Small intestine (tissue), 7 donors: ENCODE results near the gene NAT8L. TPM values are rescaled to one million over a fixed set of nuclear protein-coding genes. Genes with fewer than 3 reads are reported as not detected.

Experiments used
- DNase-seq, 2 donors: peaks; one replicate each; pipeline versions ENCODE4 v3.0.0 to v3.0.0-alpha.2; 2013
- FAIRE-seq: peaks from 2 replicates; lab custom pipeline; 2012; peaks lifted over from hg19 to GRCh38; lab: Jason Lieb, UNC
- H3K27ac ChIP-seq, 3 donors: one replicate each; pipeline ENCODE4 v1.5.1; 2013; ENCODE audit warnings: low read length in 2 of 3, mild to moderate bottlenecking in 2 of 3, control low read depth in 1 of 3, inconsistent platforms in 1 of 3, low read depth in 1 of 3, moderate library complexity in 1 of 3
- H3K27me3 ChIP-seq, 3 donors: one replicate each; pipeline ENCODE4 v1.6.1; 2013; ENCODE audit warnings: low read length in 3 of 3, inconsistent platforms in 1 of 3; ENCODE audit not compliant: control insufficient read depth in 3 of 3, insufficient read depth in 3 of 3
- H3K36me3 ChIP-seq, 3 donors: one replicate each; pipeline ENCODE4 v1.6.1; 2013; ENCODE audit warnings: low read length in 3 of 3, inconsistent platforms in 1 of 3, low read depth in 1 of 3, mild to moderate bottlenecking in 1 of 3, moderate library complexity in 1 of 3; ENCODE audit not compliant: control insufficient read depth in 3 of 3, insufficient read depth in 2 of 3
- H3K4me1 ChIP-seq, 3 donors: one replicate each; pipeline ENCODE4 v1.6.1; 2013; ENCODE audit warnings: low read length in 2 of 3, inconsistent platforms in 1 of 3, low read depth in 1 of 3, mild to moderate bottlenecking in 1 of 3, moderate library complexity in 1 of 3; ENCODE audit not compliant: control insufficient read depth in 3 of 3, insufficient read depth in 2 of 3
- H3K4me3 ChIP-seq, 3 donors: one replicate each; pipeline ENCODE4 v1.5.1; 2013; ENCODE audit warnings: low read length in 3 of 3, control low read depth in 1 of 3, inconsistent platforms in 1 of 3, low read depth in 1 of 3, mild to moderate bottlenecking in 1 of 3, moderate library complexity in 1 of 3
- H3K9me3 ChIP-seq, 2 donors: one replicate each; pipeline ENCODE4 v1.6.1; 2013; ENCODE audit warnings: low read depth in 1 of 2, low read length in 1 of 2; ENCODE audit not compliant: control insufficient read depth in 2 of 2, insufficient read depth in 1 of 2
- WGBS, 3 donors: extraction: QIAGEN DNeasy Blood & Tissue Kit; methylation state at CpG; one replicate each; pipeline ENCODE4 v1.1.7; 2013; 5-methylcytosine and 5-hydroxymethylcytosine counted together
- polyA plus RNA-seq, 4 donors: library from polyadenylated mRNA; stranded (reverse) in 3 of 4; unstranded in 1 of 4; fragments of 200-250 nt in 3 of 4; fragments of 120-200 nt in 1 of 4; gene quantifications; one replicate each; pipeline versions ENCODE4 v1.2.1 to v1.2.3, GENCODE V29; 2013
- donor health status: healthy with polysubstance abuse.
- donor health status: control.
- donor health status: control.
- donor health status: Bipolar disorder and iron deficiency.
- donor health status: healthy.

NAT8L gene
- polyA plus RNA-seq, 4 donors, result under 0.01 to 1.8 (median 0.31) TPM; not detected in 1

- Histone ChIP-seq H3K27me3 (peaks cover 0 to 3% (median 0%) of the 10 kb centered on the region in 3 donors), H3K27ac (no peak overlapping the region), H3K9me3 (no peaks in the 10 kb centered on the region), H3K36me3 (no peaks in the 10 kb centered on the region), H3K4me1 (peaks cover 0 to 10% (median 0%) of the 10 kb centered on the region in 3 donors), H3K4me3 (no peak overlapping the region)
- no peak for DNase-seq
- FAIRE-seq, result no peak
- WGBS, 3 donors, result 68 to 82% (median 80%) methylated on average over 11 to 12 of the region's 12 CpGs
These were observed 16.3 kb downstream of the NAT8L start for GRCh38 chr4:2075171-2075986.

- FAIRE-seq (no peak), DNase-seq (peak in 1 of 2 donors; percentile 75)
- H3K27ac ChIP-seq, result no peak overlapping the region
- H3K4me1 ChIP-seq, result peaks cover 0 to 10% (median 0%) of the 10 kb centered on the region in 3 donors
- peaks cover 0 to 3% (median 0%) of the 10 kb centered on the region in 3 donors for H3K27me3 ChIP-seq
- H3K9me3 ChIP-seq, result no peaks in the 10 kb centered on the region
- H3K36me3 ChIP-seq, result no peaks in the 10 kb centered on the region
- 82 to 89% (median 83%) methylated on average over 31 of the region's 31 CpGs for WGBS, 3 donors
- no peak overlapping the region for H3K4me3 ChIP-seq
These were observed 17.1 kb downstream of the NAT8L start for GRCh38 chr4:2075987-2076907.

DNA sequence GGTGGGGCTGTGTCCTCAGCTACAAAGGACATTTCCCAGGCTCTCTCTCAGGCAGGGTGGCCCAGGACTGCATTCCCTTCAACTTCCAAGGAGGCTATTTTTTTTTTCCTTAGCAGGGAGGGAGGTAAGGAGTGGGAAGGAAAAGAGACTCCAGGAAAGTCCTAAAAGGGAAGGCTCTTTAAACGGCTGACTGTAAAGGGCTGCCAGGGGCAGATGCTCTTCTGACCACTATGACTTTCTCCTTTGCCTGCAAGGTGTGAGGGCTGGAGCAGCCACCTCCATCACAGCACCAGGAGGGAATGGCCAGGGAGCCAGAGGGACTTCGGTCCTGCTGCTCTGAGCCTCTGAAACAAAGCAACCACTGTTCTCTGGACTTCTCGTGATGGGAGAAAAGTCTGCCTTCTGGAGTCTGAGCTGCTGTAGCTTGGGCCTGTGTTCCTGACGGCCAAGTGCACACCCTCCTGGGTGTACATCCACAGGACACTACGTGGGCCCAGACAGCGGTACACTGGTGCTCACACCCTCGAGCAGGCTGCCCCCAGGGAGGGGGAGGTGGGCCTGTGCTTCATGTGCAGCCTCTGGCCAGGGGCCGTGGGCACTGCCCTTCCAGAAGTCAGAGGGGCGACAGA lies 17.9 kb downstream of the NAT8L start:
- Histone ChIP-seq H3K4me3 (no peak overlapping the region), H3K9me3 (no peaks in the 10 kb centered on the region), H3K4me1 (peaks cover 0 to 10% (median 0%) of the 10 kb centered on the region in 3 donors), H3K27ac (no peak overlapping the region), H3K36me3 (no peaks in the 10 kb centered on the region), H3K27me3 (peaks cover 0 to 3% (median 0%) of the 10 kb centered on the region in 3 donors)
- 58 to 77% (median 68%) methylated on average over 9 of the region's 9 CpGs for WGBS, 3 donors
- FAIRE-seq (no peak), DNase-seq (no peak)

GRCh38 chr4:2077537-2078460 lies 18.7 kb downstream of the NAT8L start:
- 88 to 91% (median 88%) methylated on average over 17 of the region's 17 CpGs for WGBS, 3 donors
- H3K36me3 ChIP-seq, result no peaks in the 10 kb centered on the region
- no peaks in the 10 kb centered on the region for H3K27me3 ChIP-seq
- no peak for DNase-seq
- no peak overlapping the region for H3K27ac ChIP-seq
- no peak overlapping the region for H3K4me3 ChIP-seq
- FAIRE-seq, result no peak
- H3K4me1 ChIP-seq, result peaks cover 0 to 10% (median 0%) of the 10 kb centered on the region in 3 donors
- no peaks in the 10 kb centered on the region for H3K9me3 ChIP-seq

GRCh38 chr4:2078584-2078983 lies 19.5 kb downstream of the NAT8L start:
- FAIRE-seq, result no peak
- Histone ChIP-seq H3K4me1 (peaks cover 0 to 10% (median 0%) of the 10 kb centered on the region in 3 donors), H3K4me3 (no peak overlapping the region), H3K9me3 (no peaks in the 10 kb centered on the region), H3K36me3 (no peaks in the 10 kb centered on the region), H3K27me3 (no peaks in the 10 kb centered on the region), H3K27ac (no peak overlapping the region)
- no peak for DNase-seq
- WGBS, 3 donors, result 77 to 84% (median 83%) methylated on average over 9 of the region's 9 CpGs

- H3K27me3 ChIP-seq, result no peaks in the 10 kb centered on the region
- WGBS, 3 donors, result 84 to 91% (median 84%) methylated on average over 5 of the region's 5 CpGs
- H3K9me3 ChIP-seq, result no peaks in the 10 kb centered on the region
- no peak for FAIRE-seq
- H3K27ac ChIP-seq, result no peak overlapping the region
- no peaks in the 10 kb centered on the region for H3K36me3 ChIP-seq
- peaks cover 0 to 10% (median 0%) of the 10 kb centered on the region in 3 donors for H3K4me1 ChIP-seq
- H3K4me3 ChIP-seq, result no peak overlapping the region
- no peak for DNase-seq
These were observed 19.9 kb downstream of the NAT8L start for GRCh38 chr4:2079006-2079405.

DNA sequence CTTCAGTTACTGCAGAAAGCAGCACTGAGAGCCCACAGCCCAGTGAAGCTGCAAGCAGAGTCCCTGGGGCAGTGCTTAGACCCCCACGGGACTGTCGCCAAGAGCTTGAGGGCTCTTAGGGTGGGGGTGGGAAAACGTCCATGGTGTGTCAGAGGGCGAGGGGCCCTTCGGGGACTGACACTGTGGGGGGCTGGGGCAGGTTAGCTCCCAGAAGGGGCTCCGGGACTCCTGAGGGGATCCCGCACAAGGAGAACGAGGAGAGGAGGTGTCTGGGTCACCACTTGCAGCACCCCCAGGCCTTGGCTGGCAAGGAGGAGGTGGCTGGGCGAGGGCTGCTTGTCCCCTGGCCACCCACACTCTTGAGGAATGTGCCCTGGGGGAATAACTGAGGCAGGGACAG lies 20.8 kb downstream of the NAT8L start:
- H3K36me3 ChIP-seq, result no peaks in the 10 kb centered on the region

More for the DNA sequence above, 20.8 kb downstream of the NAT8L start:
- Histone ChIP-seq H3K27me3 (no peaks in the 10 kb centered on the region), H3K4me1 (peaks cover 0 to 10% (median 0%) of the 10 kb centered on the region in 3 donors), H3K27ac (no peak overlapping the region), H3K4me3 (no peak overlapping the region), H3K9me3 (no peaks in the 10 kb centered on the region)
- FAIRE-seq, result no peak
- 84 to 93% (median 87%) methylated on average over 9 of the region's 9 CpGs for WGBS, 3 donors
- no peak for DNase-seq
